ENCODE measurements around the gene PPP1R3E. TPM values are rescaled to one million over a fixed set of nuclear protein-coding genes. Genes with fewer than 3 reads are reported as not detected.

The PPP1R3E gene
- polyA plus RNA-seq, 1 donor from 2014 or later: 17.2 TPM

DNA sequence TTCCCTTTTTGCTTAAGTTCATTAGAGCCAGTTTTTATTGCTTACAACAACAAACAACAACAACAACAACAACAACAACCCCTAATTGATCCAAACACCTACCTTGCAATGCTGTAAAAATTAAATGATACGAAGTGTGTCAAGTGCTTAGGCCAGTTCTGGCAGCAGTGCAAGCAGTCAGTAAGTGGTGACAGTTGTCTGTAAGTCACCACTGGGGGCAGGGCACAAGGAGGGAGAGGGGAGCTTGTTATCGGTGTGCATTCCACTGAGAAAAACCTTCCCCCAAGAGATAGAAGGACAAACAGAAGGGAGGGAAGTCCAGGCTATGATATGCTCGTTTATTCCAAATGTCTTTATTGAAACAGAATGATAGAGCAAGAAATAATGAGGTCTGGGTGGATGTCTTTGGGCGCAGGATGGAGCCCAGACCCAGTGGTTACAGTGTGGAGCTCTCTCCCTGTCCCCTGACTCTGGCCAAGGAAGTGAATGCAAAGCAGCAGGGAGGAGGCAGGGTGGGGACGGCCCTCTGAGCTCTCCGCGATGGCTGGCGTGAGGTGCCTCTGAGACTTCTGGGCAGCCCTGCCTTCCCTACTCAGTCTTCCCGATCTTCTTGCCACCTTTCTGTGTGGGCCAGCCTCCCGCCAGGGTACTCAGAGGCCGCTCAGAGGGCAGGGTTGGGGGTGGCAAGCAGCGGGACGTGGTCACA, 43.5 kb upstream of the PPP1R3E start:
- H3K9me3 ChIP-seq (ENCODE audit: low read length): no peaks in the 10 kb centered on the region
- H3K4me3 ChIP-seq (ENCODE audit: low read length): no peak overlapping the region
- H3K36me3 ChIP-seq (ENCODE audit: insufficient read depth, low read length): no peaks in the 10 kb centered on the region
- TF ChIP-seq EP300 (conservative IDR thresholded peaks at IDR 0.05; ENCODE audit: poor library complexity, severe bottlenecking): no peak
- no peak for TF ChIP-seq TAF1 (IDR thresholded peaks at IDR 0.05; ENCODE audit: low read depth)
- no peak for TF ChIP-seq EZH2 (IDR thresholded peaks at IDR 0.05; ENCODE audit: borderline replicate concordance, insufficient read depth, low read length, poor library complexity, severe bottlenecking)
- no peak for TF ChIP-seq SMC3 (conservative IDR thresholded peaks at IDR 0.05; ENCODE audit: poor library complexity)
- H3F3A ChIP-seq (ENCODE audit: insufficient read depth, low read length, poor library complexity, severe bottlenecking): no peaks in the 10 kb centered on the region
- no peaks in the 10 kb centered on the region for H3K27me3 ChIP-seq (ENCODE audit: insufficient read depth, low read depth, low read length)
- no peak overlapping the region for H3K4me2 ChIP-seq (ENCODE audit: low read length)
- no peak overlapping the region for H2AFZ ChIP-seq (ENCODE audit: low read depth, low read length)
- no peaks in the 10 kb centered on the region for H4K20me1 ChIP-seq (ENCODE audit: insufficient read depth)
- H3K79me2 ChIP-seq (replicated peaks; ENCODE audit: insufficient read depth, low read length): no peaks in the 10 kb centered on the region
- H3K9ac ChIP-seq (ENCODE audit: low read length): no peak overlapping the region
- no peak overlapping the region for H3K27ac ChIP-seq (ENCODE audit: low read length)
- no peaks in the 10 kb centered on the region for H3K9me2 ChIP-seq (ENCODE audit: insufficient read depth, low read length)

DNA sequence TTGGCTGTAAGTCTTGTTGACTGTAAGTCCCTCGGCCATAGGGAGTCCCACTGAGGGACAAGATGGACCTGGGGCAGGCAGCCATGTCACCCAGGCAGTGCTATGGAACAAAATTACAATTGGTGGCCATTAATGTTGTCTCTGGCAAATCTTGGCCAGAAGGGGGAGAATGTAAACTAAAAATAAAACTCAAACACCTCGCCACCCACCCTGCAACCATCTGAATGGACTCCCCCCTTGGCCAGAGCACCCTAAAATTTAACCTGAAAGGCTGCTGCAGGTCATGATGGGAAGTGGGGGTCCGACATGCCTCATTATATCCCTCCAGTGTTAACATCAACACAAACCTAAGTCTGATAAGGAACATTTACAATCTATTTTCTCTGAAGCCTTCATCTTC, 41.8 kb upstream of the PPP1R3E start:
- Histone ChIP-seq H4K20me1 (ENCODE audit: insufficient read depth) (no peaks in the 10 kb centered on the region), H3K27me3 (ENCODE audit: insufficient read depth, low read depth, low read length) (no peaks in the 10 kb centered on the region), H3K4me2 (ENCODE audit: low read length) (no peak overlapping the region), H3K4me3 (ENCODE audit: low read length) (no peak overlapping the region), H3K9me2 (ENCODE audit: insufficient read depth, low read length) (no peaks in the 10 kb centered on the region), H3K9me3 (ENCODE audit: low read length) (no peaks in the 10 kb centered on the region), H3F3A (ENCODE audit: insufficient read depth, low read length, poor library complexity, severe bottlenecking) (no peaks in the 10 kb centered on the region), H2AFZ (ENCODE audit: low read depth, low read length) (no peak overlapping the region), H3K27ac (ENCODE audit: low read length) (no peak overlapping the region), H3K9ac (ENCODE audit: low read length) (no peak overlapping the region), H3K79me2 (replicated peaks; ENCODE audit: insufficient read depth, low read length) (no peaks in the 10 kb centered on the region), H3K36me3 (ENCODE audit: insufficient read depth, low read length) (no peaks in the 10 kb centered on the region)
- TF ChIP-seq EZH2 (IDR thresholded peaks at IDR 0.05; ENCODE audit: borderline replicate concordance, insufficient read depth, low read length, poor library complexity, severe bottlenecking): no peak
- no peak for TF ChIP-seq SMC3 (conservative IDR thresholded peaks at IDR 0.05; ENCODE audit: poor library complexity)
- TF ChIP-seq, protein P1, sequence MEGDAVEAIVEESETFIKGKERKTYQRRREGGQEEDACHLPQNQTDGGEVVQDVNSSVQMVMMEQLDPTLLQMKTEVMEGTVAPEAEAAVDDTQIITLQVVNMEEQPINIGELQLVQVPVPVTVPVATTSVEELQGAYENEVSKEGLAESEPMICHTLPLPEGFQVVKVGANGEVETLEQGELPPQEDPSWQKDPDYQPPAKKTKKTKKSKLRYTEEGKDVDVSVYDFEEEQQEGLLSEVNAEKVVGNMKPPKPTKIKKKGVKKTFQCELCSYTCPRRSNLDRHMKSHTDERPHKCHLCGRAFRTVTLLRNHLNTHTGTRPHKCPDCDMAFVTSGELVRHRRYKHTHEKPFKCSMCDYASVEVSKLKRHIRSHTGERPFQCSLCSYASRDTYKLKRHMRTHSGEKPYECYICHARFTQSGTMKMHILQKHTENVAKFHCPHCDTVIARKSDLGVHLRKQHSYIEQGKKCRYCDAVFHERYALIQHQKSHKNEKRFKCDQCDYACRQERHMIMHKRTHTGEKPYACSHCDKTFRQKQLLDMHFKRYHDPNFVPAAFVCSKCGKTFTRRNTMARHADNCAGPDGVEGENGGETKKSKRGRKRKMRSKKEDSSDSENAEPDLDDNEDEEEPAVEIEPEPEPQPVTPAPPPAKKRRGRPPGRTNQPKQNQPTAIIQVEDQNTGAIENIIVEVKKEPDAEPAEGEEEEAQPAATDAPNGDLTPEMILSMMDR (IDR thresholded peaks at IDR 0.05; ENCODE audit: poor library complexity, severe bottlenecking): peak; percentile 15

DNA sequence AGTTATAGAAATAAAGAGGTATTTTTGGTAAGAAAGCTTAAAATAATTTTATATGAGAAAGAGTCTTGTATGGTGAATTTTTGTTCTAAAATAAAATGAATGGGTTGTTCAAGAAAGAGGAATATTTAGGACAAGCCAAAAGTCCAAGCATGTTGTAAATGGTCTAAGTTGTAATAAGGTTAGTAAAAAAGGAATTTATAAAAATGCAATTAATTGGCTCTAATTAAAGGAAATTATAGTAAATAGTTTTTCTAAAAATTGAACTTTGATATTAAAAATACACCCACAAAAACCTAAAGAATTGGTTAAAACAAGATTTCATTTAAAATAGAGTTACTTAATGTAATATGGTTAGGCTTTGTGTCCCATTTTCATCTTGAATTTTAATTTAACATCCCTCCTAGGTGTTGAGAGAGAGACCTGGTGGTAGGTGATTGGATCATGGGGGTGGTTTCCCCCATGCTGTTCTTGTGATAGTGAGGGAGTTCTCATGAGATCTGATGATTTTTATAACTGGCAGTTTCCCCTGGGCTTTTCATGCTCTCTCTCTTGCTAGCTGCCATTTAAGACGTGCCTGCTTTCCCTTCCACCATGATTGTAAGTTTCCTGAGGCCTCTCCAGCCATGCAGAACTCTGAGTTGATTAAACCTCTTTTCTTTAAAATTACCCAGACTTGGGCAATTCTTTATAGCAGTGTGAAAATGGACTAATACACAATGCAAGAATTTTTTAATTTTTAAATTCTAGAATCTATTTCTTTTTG, 37.0 kb upstream of the PPP1R3E start:
- Histone ChIP-seq H3K27me3 (ENCODE audit: insufficient read depth, low read depth, low read length) (no peaks in the 10 kb centered on the region), H3K79me2 (replicated peaks; ENCODE audit: insufficient read depth, low read length) (no peaks in the 10 kb centered on the region), H3K36me3 (ENCODE audit: insufficient read depth, low read length) (no peaks in the 10 kb centered on the region), H4K20me1 (ENCODE audit: insufficient read depth) (no peaks in the 10 kb centered on the region), H3K9ac (ENCODE audit: low read length) (no peak overlapping the region), H3K9me3 (ENCODE audit: low read length) (no peaks in the 10 kb centered on the region), H3K4me2 (ENCODE audit: low read length) (no peak overlapping the region), H3F3A (ENCODE audit: insufficient read depth, low read length, poor library complexity, severe bottlenecking) (no peaks in the 10 kb centered on the region), H3K27ac (ENCODE audit: low read length) (no peak overlapping the region), H3K9me2 (ENCODE audit: insufficient read depth, low read length) (no peaks in the 10 kb centered on the region), H2AFZ (ENCODE audit: low read depth, low read length) (no peak overlapping the region), H3K4me3 (ENCODE audit: low read length) (no peak overlapping the region)
- no peak for TF ChIP-seq SMC3 (conservative IDR thresholded peaks at IDR 0.05; ENCODE audit: poor library complexity)
- TF ChIP-seq TAF1 (IDR thresholded peaks at IDR 0.05; ENCODE audit: low read depth): no peak
- TF ChIP-seq, protein P1 (IDR thresholded peaks at IDR 0.05; ENCODE audit: poor library complexity, severe bottlenecking): no peak
- no peak for TF ChIP-seq EP300 (conservative IDR thresholded peaks at IDR 0.05; ENCODE audit: poor library complexity, severe bottlenecking)
- no peak for TF ChIP-seq MXI1 (conservative IDR thresholded peaks at IDR 0.05; ENCODE audit: poor library complexity, severe bottlenecking)
- no peak for TF ChIP-seq EZH2 (IDR thresholded peaks at IDR 0.05; ENCODE audit: borderline replicate concordance, insufficient read depth, low read length, poor library complexity, severe bottlenecking)
- no peak for TF ChIP-seq POLR2AphosphoS5 (IDR thresholded peaks at IDR 0.05)
- no peak for TF ChIP-seq RAD21 (conservative IDR thresholded peaks at IDR 0.05)
- TF ChIP-seq, protein P2, sequence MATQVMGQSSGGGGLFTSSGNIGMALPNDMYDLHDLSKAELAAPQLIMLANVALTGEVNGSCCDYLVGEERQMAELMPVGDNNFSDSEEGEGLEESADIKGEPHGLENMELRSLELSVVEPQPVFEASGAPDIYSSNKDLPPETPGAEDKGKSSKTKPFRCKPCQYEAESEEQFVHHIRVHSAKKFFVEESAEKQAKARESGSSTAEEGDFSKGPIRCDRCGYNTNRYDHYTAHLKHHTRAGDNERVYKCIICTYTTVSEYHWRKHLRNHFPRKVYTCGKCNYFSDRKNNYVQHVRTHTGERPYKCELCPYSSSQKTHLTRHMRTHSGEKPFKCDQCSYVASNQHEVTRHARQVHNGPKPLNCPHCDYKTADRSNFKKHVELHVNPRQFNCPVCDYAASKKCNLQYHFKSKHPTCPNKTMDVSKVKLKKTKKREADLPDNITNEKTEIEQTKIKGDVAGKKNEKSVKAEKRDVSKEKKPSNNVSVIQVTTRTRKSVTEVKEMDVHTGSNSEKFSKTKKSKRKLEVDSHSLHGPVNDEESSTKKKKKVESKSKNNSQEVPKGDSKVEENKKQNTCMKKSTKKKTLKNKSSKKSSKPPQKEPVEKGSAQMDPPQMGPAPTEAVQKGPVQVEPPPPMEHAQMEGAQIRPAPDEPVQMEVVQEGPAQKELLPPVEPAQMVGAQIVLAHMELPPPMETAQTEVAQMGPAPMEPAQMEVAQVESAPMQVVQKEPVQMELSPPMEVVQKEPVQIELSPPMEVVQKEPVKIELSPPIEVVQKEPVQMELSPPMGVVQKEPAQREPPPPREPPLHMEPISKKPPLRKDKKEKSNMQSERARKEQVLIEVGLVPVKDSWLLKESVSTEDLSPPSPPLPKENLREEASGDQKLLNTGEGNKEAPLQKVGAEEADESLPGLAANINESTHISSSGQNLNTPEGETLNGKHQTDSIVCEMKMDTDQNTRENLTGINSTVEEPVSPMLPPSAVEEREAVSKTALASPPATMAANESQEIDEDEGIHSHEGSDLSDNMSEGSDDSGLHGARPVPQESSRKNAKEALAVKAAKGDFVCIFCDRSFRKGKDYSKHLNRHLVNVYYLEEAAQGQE (IDR thresholded peaks at IDR 0.05; ENCODE audit: borderline replicate concordance): no peak

Data from neural cell (in vitro differentiated cells).